PFSK-1 (cell line): Measurements from ENCODE around the gene FUT8.

ENCODE experiments used
- FOXP2 ChIP-seq: optimal IDR thresholded peaks from 2 replicates; pipeline ENCODE3; 2011; ENCODE audit warnings: borderline replicate concordance, control low read depth, inconsistent platforms; ENCODE audit not compliant: insufficient read depth; ENCODE audit errors: extremely low read length, extremely low read depth
- POLR2AphosphoS5 ChIP-seq: IDR thresholded peaks from 2 replicates; pipeline ENCODE4 v1.6.1; 2012; ENCODE audit warnings: low read depth, mild to moderate bottlenecking, control low read depth, low read length, moderate library complexity
- SIN3A ChIP-seq: IDR thresholded peaks from 2 replicates; pipeline ENCODE4 v1.6.1; 2012; ENCODE audit warnings: mild to moderate bottlenecking, low read length, moderate library complexity, borderline replicate concordance; ENCODE audit not compliant: insufficient read depth
- TAF1 ChIP-seq: IDR thresholded peaks from 2 replicates; pipeline ENCODE4 v1.6.1; 2012; ENCODE audit warnings: low read length, control low read depth, borderline replicate concordance; ENCODE audit not compliant: insufficient read depth
- TF ChIP-seq, protein P1 (sequence below), 2 experiments: IDR thresholded peaks; 2 replicates each; pipeline versions ENCODE4 v1.6.1 to v1.8.0; 2011 to 2012; ENCODE audit warnings: low read depth in 2 of 2, low read length in 2 of 2, control low read depth in 1 of 2, inconsistent platforms in 1 of 2, mild to moderate bottlenecking in 1 of 2, moderate library complexity in 1 of 2; ENCODE audit not compliant: insufficient read depth in 1 of 2

FUT8 gene

DNA sequence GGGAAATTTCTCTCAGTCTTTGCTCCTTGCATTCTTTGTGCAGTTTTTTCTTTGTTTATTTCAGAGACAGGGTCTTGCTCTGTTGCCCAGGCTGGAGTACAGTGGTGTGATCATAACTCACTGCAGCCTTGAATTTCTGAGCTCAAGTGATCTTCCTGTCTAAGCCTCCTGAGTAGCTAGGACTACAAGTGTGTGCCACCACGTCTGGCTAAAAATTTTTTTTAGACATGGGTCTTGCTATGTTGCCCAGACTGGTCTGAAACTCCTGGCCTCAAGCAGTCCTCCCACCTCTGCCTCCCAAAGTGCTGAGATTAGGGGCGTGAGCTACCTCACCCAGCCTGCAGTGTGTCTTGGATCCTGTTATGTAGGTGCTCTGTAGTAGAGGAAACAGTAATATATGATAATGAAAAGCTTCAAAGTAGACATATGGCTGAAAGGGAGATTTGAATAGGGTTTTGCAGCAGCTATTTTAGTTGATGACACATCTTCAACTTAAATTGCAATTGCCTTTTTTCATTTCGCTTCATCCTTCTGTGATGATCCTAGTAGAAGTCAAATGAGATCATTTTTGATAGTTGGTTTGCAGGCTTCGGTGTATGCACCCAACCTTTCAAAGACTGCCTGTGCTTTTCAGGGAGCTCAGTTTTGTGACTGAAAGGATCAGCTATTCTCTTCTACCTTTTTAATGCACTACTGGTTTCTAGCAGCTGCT is 75.4 kb downstream of the FUT8 start:
- TF ChIP-seq SIN3A (no peak), POLR2AphosphoS5 (no peak), FOXP2 (no peak), TAF1 (no peak)
- TF ChIP-seq, protein P1, sequence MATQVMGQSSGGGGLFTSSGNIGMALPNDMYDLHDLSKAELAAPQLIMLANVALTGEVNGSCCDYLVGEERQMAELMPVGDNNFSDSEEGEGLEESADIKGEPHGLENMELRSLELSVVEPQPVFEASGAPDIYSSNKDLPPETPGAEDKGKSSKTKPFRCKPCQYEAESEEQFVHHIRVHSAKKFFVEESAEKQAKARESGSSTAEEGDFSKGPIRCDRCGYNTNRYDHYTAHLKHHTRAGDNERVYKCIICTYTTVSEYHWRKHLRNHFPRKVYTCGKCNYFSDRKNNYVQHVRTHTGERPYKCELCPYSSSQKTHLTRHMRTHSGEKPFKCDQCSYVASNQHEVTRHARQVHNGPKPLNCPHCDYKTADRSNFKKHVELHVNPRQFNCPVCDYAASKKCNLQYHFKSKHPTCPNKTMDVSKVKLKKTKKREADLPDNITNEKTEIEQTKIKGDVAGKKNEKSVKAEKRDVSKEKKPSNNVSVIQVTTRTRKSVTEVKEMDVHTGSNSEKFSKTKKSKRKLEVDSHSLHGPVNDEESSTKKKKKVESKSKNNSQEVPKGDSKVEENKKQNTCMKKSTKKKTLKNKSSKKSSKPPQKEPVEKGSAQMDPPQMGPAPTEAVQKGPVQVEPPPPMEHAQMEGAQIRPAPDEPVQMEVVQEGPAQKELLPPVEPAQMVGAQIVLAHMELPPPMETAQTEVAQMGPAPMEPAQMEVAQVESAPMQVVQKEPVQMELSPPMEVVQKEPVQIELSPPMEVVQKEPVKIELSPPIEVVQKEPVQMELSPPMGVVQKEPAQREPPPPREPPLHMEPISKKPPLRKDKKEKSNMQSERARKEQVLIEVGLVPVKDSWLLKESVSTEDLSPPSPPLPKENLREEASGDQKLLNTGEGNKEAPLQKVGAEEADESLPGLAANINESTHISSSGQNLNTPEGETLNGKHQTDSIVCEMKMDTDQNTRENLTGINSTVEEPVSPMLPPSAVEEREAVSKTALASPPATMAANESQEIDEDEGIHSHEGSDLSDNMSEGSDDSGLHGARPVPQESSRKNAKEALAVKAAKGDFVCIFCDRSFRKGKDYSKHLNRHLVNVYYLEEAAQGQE (IDR thresholded peaks at IDR 0.05; ENCODE audit: insufficient read depth in 1 of 2, low read depth in 2 of 2, low read length in 2 of 2), result no peak

GRCh38 chr14:65491274-65491673 is 78.7 kb downstream of the FUT8 start:
- TF ChIP-seq POLR2AphosphoS5, result no peak
- TF ChIP-seq TAF1, result no peak
- TF ChIP-seq SIN3A, result no peak
- TF ChIP-seq, protein P1 (IDR thresholded peaks at IDR 0.05; ENCODE audit: insufficient read depth in 1 of 2, low read depth in 2 of 2, low read length in 2 of 2), result no peak
- TF ChIP-seq FOXP2, result no peak

GRCh38 chr14:65492266-65492665 is 79.7 kb downstream of the FUT8 start:
- TF ChIP-seq FOXP2, result no peak
- no peak for TF ChIP-seq SIN3A
- no peak for TF ChIP-seq POLR2AphosphoS5

- no peak for TF ChIP-seq SIN3A
- no peak for TF ChIP-seq FOXP2
- TF ChIP-seq, protein P1 (IDR thresholded peaks at IDR 0.05; ENCODE audit: insufficient read depth in 1 of 2, low read depth in 2 of 2, low read length in 2 of 2), result no peak
- no peak for TF ChIP-seq TAF1
- TF ChIP-seq POLR2AphosphoS5, result no peak
Measured at GRCh38 chr14:65495196-65495595, 82.7 kb downstream of the FUT8 start.

- TF ChIP-seq SIN3A (no peak), POLR2AphosphoS5 (no peak), FOXP2 (no peak), TAF1 (no peak)
- TF ChIP-seq, protein P1 (IDR thresholded peaks at IDR 0.05; ENCODE audit: insufficient read depth in 1 of 2, low read depth in 2 of 2, low read length in 2 of 2), result no peak
Measured at GRCh38 chr14:65496178-65496993, 83.9 kb downstream of the FUT8 start.
